GM19438 (cell line): Measurements from ENCODE around the gene SCAPER.
"Not testable (repeated sequence)": the region's sequence is repeated elsewhere in the genome, so short reads cannot be mapped to it uniquely, and the experiment has no call there.

Experiments
- ATAC-seq: cut with Tn5 transposase; IDR thresholded peaks from one replicate; pipeline ENCODE4 v1.9.1; 2021; ENCODE audit warnings: low read depth; ENCODE audit not compliant: unreplicated experiment

Gene SCAPER

DNA sequence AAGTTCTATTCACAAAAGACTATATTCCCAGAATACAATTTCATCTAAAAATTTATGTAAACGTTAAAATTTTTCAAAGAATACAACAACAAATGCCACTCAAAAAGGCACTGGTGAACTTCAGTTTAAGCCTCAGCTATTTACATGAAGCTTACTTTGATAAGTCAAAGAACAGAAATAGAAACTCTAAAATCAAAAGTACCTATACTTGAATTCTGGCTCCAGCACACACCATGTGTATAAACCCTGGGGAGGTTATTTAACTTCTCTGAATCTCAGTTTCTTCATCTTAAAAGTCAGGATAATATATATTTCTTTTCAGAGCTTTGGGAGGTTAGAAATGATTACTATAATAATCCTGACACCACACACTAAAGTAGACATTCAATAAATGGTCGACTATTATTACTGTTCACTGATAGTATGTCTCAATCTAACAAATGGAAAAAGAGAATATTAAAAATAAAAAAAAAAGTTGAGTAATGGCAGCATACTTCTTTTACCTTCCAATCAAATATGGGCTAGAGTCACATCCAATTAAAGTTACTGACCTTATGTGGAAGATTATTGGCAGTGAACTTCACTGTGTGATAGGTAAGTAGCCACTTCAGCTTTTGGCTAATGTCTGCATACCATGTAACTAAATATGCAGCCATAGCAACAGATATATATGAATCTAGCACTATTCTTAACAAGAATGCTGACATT is 320.1 kb downstream of the SCAPER start:
- no peak for ATAC-seq

DNA sequence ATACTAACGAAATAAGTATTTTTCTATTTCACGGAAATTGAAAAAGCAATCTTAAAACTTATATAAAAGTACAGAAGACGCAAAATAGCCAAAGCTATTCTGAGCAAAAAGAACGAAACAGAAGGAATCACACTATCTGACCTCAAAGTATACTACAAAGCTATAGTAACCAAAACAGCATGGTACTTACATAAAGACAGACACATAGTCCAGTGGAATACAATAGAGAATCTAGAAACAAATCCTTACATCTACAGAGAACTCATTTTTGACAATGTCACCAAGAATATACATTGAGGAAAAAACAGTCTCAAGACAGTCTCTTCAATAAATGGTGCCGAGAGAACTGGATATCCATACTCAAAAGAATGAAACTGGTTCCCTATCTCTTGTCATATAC is 322.6 kb downstream of the SCAPER start:
- no peak for ATAC-seq

DNA sequence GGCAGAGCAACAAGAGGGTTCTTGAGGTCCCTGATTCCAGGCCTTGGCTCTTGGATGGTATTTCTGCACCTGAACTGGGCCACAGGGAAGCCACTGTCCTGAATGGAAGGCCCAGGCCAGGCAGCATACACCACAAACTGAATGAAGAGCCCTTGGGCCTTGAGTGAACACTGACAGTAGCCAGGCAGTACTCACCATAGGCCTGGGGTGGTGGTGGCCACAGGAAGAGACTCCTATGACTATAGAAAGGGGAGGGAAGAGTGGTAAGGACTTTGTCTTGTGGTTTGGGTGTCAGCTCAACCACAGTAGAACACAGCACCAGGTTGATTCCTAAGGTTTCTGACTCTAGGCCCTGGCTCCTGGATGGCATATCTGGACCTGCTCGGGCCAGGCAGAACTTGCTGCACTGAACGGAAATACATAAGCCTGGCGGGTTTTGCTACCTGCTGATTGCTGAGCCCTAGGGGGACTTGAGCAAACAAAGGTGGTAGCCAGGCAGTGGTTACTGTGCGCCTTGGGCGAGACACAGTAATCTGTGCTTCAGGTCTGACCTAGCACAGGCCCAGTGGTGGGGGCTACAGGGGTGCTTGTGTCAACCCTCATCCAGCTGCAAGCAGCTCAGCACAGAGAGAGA is 327.1 kb downstream of the SCAPER start:
- no peak for ATAC-seq

DNA sequence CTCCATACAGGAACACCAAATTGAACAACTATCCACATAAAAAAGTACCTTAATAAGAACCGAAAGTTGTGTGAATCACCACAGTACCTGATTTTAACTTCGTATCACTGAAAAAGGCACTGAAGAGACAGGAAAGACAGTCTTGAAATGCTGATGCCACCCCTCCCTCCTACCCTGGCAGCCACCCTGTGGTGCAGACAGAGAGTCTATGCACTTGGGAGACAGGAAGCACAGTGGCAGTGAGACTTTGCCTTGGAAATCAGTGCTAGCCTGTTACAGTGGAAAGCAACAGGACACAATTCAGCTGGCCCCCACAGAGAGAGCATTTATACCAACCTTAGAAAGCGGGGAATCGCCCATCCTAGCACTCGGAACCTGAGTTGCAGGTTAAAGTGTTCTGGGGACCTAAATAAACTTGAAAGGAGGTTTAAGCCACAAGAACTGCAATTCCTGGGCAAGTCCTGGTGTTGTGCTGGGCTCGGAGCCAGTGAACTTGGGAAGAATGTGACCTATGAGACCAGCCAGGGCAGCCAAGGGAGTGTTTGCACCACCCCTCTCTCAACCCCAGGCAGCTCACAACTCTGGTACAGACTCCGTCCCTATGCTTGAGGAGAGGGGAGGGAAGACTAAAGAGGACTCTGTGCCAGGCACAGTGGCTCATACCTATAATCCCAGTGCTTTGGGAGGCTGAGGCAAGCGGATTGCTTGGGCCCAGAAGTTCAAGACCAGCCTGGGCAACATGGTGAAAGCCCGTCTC is 328.4 kb downstream of the SCAPER start:
- no peak for ATAC-seq

DNA sequence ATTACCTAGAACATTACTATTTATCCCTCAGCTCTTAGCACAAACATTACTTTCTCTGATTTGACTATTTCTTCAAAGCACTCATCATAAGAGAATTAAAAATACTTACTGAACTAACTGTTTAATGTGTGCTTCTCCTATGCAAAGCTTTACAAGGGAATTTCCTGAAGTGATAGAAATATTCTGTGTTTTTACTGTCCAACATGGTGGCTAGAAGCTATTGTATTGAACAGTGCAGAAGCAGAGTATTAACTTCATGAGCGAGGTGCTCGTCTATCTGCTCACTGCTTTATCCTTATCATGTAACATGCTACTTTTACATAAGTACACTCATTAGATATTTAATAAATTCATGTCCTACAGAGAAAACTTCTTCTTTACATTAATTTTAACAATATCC is 329.5 kb downstream of the SCAPER start:
- ATAC-seq, result no peak

DNA sequence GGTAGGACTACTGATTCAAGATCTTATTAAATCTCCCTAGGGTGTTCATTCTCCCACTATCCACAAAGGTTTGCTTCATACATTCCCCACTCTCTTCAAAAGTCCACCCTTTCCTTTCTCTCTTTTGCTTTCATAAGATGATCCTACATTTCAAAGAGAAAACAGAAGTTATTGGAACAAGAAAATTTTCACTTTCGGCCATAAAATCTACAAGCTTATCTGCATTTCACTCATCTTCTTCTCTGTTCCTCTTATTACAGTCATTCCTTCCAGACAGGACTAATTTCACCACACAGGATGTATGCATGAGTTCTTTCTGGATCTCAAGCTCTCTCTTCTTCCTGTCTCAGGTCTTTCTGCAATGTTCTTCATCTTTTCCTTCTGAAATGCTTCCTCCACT is 329.9 kb downstream of the SCAPER start:
- peak; percentile 71 for ATAC-seq

DNA sequence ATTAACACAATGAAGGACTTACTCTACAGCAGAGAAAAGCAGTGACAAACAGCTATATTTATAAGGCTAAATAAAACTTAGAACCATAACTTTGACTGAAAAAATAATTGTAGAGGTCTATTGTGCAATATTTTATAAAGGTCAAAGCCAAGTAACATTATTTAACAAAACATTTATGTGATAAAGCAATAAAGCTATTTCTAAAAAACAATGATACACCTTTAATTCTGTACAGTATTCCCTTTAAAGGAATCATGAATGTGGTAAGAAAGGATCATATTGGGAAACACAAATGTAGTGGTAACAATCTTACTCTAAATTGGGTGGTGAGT is 332.2 kb downstream of the SCAPER start:
- no peak for ATAC-seq

DNA sequence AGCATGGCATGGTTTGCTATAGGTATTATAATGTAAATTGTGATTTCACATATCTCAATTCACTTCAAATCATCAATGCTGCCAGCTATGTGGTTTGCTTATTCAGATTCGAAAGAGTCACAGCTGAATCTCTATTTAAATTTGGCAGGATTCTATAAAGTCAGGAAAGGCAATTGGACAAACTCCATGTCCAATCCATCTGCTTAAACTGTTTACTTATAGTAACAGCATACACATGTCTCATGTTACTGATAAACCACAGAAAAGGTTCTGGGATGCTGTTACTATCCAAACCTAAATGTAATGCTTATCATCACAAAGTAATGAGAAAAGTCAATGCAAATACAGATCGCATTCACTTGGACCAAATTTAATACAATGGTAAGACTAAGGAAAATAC is 338.9 kb downstream of the SCAPER start:
- ATAC-seq, result no peak

DNA sequence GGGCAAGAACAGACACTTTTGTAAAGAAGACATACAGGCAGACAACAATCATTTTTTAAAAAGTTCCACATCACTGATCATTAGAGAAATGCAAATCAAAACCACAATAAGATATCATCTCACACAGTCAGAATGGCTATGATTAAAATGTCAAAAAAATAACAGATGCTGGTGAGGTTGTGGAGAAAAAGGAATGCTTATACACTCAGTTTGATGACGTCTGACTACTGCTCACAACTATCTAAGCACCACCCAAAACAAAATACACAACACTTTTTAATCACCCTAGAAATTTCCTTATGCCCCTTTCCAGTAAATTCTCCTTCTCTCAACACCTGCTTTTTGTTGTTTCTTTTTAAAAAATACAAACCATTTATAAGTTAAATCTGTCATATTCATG is 339.8 kb downstream of the SCAPER start:
- ATAC-seq, result no peak

DNA sequence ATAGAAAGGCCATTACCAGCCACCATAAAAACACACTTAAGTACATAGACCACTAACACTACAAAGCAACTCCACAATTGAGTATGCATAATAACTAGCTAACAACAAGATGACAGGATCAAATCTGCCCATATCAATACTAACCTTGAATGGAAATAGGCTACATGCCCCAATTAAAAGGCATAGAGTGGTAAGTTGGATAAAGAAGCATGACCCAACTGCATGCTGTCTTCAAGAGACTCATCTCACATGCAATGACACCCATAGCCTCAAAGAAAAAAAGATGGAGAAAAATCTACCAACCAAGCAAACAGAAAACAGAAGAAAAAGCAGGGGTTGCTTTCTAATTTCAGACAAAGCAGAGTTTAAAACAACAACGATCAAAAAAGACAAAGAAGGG is 349.9 kb downstream of the SCAPER start:
- no peak for ATAC-seq

DNA sequence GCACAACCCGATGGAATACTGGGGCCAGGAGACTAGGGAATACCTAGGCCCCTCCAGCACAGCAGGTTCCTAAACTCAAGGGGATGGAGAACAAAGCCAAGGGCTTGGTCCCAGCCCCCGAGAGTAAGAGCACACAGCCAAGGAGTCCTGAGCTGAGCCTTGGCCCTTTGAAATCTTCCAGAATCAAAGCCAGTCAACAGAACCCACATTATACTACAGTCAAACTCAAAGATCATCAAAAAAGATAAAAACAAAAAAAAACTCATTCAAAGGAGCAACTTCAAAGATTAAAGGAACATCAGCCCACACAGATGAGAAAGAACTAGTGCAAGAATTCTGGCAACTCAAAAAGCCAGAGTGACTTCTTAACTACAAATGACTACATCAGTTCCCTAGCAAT is 351.6 kb downstream of the SCAPER start:
- no peak for ATAC-seq

DNA sequence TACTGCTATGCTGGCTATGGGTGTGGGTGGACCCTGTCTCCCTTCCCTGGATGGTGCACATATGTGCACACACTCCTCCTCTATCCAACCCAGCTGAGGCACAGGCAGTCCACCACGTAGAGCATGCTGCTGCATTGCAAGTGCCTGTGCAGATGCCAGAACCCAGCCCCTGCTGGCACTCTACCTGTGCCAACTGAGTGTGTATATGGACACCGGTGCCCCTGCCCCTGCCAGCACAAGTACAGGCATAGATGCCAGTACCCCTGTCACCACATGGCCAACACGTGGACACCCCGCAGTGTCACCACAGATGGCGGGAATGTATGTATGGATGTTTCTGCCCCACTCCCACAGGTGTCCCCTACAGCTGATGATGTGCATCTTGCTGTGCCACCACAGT is 352.0 kb downstream of the SCAPER start:
- ATAC-seq, result no peak

DNA sequence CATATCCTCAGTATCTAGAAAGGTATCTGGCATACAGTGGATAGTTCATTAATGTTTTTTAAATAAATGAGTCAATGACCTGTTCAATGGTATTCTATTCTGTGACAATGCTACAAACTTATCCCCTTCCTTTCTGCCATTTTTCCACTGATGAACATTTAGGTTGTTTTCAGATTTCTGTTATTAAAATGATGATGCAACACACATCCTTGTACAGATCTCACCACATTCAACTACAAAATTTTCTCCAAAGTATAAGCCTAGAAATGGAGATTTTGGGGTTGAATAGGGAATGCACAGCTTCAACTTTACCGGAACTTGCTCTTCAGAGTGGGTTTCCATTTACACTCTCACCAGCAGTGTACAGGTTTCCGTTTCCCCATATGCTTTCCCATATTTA is 358.3 kb downstream of the SCAPER start:
- ATAC-seq, result no peak

DNA sequence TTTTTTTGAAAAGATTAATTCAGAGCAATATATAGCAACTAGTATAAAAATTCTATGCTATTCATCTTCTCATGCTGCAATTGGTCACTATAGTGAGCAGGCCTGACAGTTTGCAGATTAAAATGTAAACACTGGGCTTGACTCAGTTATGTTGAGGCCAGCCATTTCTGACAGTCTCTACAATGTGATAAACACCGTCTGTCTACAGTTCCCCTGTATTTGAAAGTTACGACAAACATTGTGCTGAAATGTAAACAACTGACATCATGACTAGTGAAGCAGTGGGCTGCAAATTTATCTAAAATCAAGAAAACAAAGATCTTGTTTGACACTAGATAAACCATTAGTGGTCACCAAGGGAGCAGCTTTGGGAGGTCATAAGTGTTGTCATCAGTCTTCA is 371.1 kb downstream of the SCAPER start:
- no peak for ATAC-seq

DNA sequence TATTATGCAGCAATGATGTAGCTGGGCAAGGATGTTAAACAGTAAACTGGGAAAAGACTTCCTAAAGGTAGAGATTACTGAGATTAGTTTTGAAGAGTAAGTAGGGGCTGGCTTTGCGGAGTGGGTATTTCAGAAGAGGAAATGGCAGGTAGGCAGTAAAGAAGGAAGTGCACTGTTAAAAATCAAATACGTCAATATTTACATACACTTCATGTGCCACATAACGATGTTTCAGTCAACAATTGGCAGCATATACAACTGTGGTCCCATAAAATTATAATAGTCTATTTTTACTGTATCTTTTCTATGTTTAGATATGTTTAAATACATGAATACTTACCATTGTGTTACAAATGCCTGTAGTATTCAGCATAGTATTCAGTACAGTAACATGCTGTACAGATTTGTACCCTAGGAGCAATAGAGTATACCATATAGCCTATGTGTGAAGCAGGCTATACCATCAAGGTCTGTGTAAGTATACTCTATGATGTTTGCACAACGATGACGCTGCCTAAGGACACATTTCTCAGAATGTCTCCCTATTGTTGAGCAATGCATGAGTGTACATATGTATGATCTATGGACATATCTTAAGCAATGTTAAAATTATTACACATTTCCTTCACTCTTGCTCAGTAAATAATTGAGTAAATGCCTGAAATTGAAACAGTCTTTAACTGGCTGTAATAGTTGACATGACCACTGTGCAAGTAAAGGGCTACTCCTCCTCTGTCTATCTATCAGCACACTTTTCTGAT is 371.9 kb downstream of the SCAPER start:
- ATAC-seq, result no peak

DNA sequence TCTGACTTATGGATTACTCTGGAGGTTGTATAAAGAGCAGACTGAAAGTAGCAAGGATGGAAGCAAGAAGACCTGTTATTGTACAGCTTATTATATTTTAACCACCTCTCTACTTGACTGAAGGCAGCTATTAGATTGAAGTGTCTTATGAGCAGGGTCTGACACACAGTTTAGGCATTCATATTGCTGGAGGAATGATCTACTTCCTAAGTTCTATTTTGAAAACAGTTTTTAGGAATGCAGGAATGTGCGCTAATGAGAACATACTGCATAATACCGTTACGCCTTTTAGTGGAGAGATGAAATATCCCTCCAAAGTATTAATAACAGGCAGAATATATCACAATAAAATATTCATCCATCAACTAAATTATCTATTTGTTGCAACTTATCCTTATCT is 375.2 kb downstream of the SCAPER start:
- ATAC-seq, result no peak

DNA sequence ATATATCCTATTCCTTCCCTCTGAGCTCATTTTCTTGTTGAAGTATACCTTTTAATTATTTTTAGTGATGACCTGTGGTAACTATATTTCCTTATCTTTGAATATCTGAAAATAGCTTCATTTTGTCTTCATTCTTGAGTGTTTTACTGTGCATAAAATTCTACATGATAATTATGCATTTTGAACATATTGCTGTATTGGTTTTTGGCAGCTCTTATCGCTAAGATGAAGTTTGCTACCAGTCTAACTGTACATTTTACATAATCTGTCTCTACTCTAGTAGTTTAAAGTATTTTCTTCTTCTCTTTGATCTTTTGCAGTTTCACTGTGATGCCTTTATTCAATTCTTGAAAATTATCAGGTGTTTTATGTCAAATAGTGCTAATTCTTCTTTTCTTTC is 379.0 kb downstream of the SCAPER start:
- ATAC-seq, result no peak

DNA sequence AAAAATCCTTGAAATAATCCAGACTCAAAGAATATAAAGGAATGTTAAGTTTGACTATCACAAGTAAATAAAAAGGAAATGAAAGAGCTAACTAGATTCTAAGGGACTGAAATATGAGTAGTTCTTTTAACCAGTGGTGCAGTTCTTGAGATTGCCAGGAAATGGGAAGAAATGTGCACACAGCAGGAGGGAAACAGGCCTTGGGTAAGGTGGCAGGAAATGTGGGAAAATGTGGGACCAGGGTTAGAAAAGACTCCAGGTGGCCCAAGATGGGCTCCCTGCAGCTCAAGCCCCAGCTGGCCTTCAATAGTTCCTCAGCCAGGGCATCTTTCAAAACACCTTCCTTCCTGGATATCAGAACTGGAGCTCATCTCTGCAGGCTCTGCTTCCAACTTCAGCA is 387.2 kb downstream of the SCAPER start:
- no peak for ATAC-seq

DNA sequence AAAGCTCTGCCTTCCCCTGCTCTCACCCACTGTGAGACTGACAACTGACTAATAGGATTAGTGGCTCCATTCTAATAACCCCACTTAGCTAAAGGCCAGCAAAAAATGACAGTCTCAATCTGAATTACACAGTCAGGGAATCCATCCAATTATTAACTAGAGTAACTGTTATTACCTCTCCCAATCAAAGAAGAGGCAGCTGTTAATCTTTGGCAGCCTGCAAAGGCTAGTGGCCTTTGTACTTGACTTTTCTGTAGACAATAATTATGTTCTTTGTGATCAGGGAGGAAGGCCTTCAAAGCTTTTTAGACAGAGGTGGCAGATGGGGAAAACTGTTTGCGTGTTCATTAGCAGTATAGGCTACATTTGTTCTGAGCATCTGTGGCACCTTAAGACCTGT is 390.9 kb downstream of the SCAPER start:
- ATAC-seq, result no peak

DNA sequence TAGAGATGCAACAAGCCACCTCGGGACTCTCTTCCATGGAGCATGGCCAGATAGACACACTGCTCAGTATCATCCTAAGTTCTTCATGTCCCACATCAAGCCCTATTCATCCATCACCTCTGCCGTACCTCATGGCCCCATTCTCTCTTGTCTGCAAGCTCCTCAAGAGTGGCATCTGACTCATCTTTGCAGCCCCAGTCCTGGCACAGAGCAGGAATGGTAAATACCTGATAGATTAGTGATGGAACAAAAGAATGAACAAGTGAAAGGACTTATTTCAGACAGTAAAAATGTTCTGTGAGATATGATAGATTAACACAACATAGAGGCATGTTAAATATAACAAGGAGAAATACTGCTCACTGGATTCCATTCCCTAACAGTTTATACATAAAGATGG is 392.2 kb downstream of the SCAPER start:
- ATAC-seq, result no peak

DNA sequence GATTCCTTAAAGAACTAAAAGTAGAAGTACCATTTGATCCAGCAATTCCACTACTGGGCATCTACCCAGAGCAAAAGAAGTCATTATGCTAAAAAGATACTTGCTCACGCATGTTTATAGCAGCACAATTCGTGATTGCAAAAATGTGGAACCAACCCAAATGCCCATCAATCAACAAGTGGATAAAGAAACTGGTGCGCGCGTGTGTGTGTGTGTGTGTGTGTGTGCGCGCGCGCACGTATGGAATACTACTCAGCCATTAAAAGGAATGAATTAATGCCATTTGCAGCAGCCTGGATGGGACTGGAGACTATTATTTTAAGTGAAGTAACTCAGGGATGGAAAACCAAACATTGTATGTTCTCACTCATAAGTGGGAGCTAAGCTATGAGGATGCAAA is 394.5 kb downstream of the SCAPER start:
- ATAC-seq, result not testable (repeated sequence)
